Adrenal gland (tissue), 12 donors: Measurements from ENCODE around the gene CNOT8. TPM values are rescaled to one million over a fixed set of nuclear protein-coding genes. Genes with fewer than 3 reads are reported as not detected.

Experiments
- DNase-seq, 7 donors: peaks; one replicate each; pipeline ENCODE4 v3.0.0-alpha.2; 2019 to 2020
- H3K27ac ChIP-seq, 5 donors: fragments of 200-600 bp; sonication (generic) in 4 of 5; 1 replicate in 3 of 5; 2 replicates in 2 of 5; pipeline versions ENCODE4 v1.5.1 to v1.8.0; 2016 to 2020; ENCODE audit warnings: mild to moderate bottlenecking in 1 of 5
- H3K27me3 ChIP-seq: fragments of 200-600 bp; 2 replicates; pipeline ENCODE4 v1.8.0; 2021
- H3K36me3 ChIP-seq, 2 donors: fragments of 200-600 bp; replicated peaks in 1 of 2; 1 replicate in 1 of 2; 2 replicates in 1 of 2; pipeline versions ENCODE4 v1.5.1 to v1.8.0; 2018 to 2022
- H3K4me1 ChIP-seq, 2 donors: fragments of 200-600 bp; replicated peaks in 1 of 2; 1 replicate in 1 of 2; 2 replicates in 1 of 2; pipeline versions ENCODE4 v1.5.1 to v1.8.0; 2018 to 2021
- H3K4me3 ChIP-seq, 4 donors: fragments of 200-600 bp; sonication (generic) in 3 of 4; one replicate each; pipeline ENCODE4 v1.5.1; 2016 to 2018
- H3K9me3 ChIP-seq, 3 donors: fragments of 200-600 bp; sonication (generic) in 1 of 3; replicated peaks in 1 of 3; 1 replicate in 2 of 3; 2 replicates in 1 of 3; pipeline versions ENCODE4 v1.5.1 to v1.8.0; 2016 to 2021
- POLR2A ChIP-seq, 2 donors: fragments of 450-650 bp; IDR thresholded peaks; one replicate each; pipeline ENCODE4 v1.6.1; 2017; ENCODE audit warnings: antibody characterized with exemption in 2 of 2, mild to moderate bottlenecking in 2 of 2, moderate library complexity in 1 of 2
- WGBS, 4 donors: extraction: QIAGEN DNeasy Blood & Tissue Kit in 2 of 4; methylation state at CpG; one replicate each; pipeline versions ENCODE4 v1.1.5 to v1.1.7; 2013 to 2017; 5-methylcytosine and 5-hydroxymethylcytosine counted together
- intact Hi-C, 2 donors: fragments of 100-400 bp; cut with DNase I; formaldehyde crosslinking; loops; one replicate each; pipeline versions ENCODE4 v1.14.1 to v1.15.0; 2022 to 2023
- polyA plus RNA-seq, 3 donors: library from polyadenylated mRNA; stranded (reverse); fragments of 200-250 nt in 2 of 3; fragments of 350-450 nt in 1 of 3; fragmentation: Illumina TruSeq in 1 of 3; extraction: RNeasy Lipid Tissue Mini Kit (QIAGEN cat#74804) in 1 of 3; gene quantifications; one replicate each; pipeline ENCODE4 v1.2.3, GENCODE V29; 2013 to 2014
- total RNA-seq, 9 donors: library from RNA; depleted of rRNA in 4 of 9; stranded (reverse); fragments of >200 nt in 4 of 9; fragments of 120-200 nt in 1 of 9; fragmentation: NEBNext Ultra II Directional in 1 of 9; extraction: Animal tissue kit (Norgen Biotek cat#: 25700) in 1 of 9; gene quantifications; one replicate each; pipeline versions ENCODE4 v1.1.0 to v1.2.4, GENCODE V29; 2013 to 2023
- TF ChIP-seq, protein P1 (sequence below), 6 experiments: fragments of 450-650 bp in 4 of 6; fragments of 200-600 bp in 2 of 6; sonication (generic) in 1 of 6; IDR thresholded peaks; 1 replicate in 5 of 6; 2 replicates in 1 of 6; pipeline versions ENCODE4 v1.5.1 to v1.8.0; 2016 to 2021; ENCODE audit warnings: antibody characterized with exemption in 6 of 6, mild to moderate bottlenecking in 2 of 6, moderate library complexity in 1 of 6
- donor health status: healthy with polysubstance abuse.
- donor health status: Bipolar disorder and iron deficiency.
- donor health status: DM: yes; HTN: yes; CAD: no.
- donor health status: DM: no; HTN: no; CAD: no.
- donor health status: DM: no; HTN: no; CAD: no.
- donor health status: DM: yes; HTN: yes; CAD: no.

Gene CNOT8
- total and polyA plus RNA-seq, 12 donors: 25.6 to 109 (median 67.6) TPM

DNA sequence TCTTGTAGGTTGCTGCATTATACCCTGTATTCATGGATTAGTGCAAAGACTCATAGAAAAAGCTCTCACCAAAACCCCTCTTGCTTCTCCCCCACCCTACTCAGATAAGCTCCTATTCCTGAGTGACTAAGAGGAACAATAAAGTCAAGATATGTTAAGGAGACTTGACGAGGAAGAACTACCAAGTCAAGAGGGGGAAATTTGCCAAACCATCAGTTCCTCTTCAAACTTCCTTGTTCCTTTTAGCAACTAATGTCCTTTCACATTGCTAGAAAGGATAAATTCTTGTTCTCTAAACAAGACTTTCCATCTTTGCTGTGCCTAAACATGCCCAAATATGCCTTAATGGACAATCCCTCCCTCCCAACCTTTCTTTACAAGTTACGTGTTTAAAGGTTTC is 27.0 kb downstream of the CNOT8 start:
- H3K4me3 ChIP-seq: no peak overlapping the region
- DNase-seq: no peak
- H3K4me1 ChIP-seq: no peaks in the 10 kb centered on the region
- WGBS, 4 donors: 81 to 90% (median 88%) methylated on average over 2 of the region's 2 CpGs
- TF ChIP-seq POLR2A (IDR thresholded peaks at IDR 0.05): no peak
- TF ChIP-seq, protein P1, sequence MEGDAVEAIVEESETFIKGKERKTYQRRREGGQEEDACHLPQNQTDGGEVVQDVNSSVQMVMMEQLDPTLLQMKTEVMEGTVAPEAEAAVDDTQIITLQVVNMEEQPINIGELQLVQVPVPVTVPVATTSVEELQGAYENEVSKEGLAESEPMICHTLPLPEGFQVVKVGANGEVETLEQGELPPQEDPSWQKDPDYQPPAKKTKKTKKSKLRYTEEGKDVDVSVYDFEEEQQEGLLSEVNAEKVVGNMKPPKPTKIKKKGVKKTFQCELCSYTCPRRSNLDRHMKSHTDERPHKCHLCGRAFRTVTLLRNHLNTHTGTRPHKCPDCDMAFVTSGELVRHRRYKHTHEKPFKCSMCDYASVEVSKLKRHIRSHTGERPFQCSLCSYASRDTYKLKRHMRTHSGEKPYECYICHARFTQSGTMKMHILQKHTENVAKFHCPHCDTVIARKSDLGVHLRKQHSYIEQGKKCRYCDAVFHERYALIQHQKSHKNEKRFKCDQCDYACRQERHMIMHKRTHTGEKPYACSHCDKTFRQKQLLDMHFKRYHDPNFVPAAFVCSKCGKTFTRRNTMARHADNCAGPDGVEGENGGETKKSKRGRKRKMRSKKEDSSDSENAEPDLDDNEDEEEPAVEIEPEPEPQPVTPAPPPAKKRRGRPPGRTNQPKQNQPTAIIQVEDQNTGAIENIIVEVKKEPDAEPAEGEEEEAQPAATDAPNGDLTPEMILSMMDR (IDR thresholded peaks at IDR 0.05): no peak
- no peak overlapping the region for H3K27ac ChIP-seq
- intact Hi-C loops: no loop called here
- peaks cover 0 to 40% of the 10 kb centered on the region in 2 donors for H3K36me3 ChIP-seq
- no peaks in the 10 kb centered on the region for H3K27me3 ChIP-seq
- peaks cover 0 to 11% (median 0%) of the 10 kb centered on the region in 3 donors for H3K9me3 ChIP-seq

DNA sequence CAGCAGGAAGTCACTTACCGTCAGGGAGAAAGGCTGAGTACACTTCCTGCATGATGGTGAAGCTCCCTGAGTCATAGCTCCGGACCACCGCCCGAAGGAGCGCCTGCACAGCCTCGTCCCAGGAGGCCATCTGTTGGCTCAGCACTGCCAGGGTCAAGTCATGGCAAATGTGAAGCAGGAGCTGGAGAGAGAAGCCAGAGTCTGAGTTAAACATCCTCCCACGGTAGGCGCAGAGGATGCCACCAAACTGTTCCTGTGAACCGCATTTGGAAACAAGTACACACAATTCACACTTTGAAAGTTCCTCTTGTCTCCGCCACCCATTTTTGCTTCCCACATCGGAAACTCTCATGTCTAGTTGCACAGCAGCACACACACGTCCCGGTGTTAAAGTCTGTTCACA is 33.9 kb downstream of the CNOT8 start:
- intact Hi-C loops: no loop called here
- no peak overlapping the region for H3K27ac ChIP-seq
- H3K27me3 ChIP-seq: no peaks in the 10 kb centered on the region
- H3K4me3 ChIP-seq: no peak overlapping the region
- H3K36me3 ChIP-seq: peaks cover 0 to 79% of the 10 kb centered on the region in 2 donors
- H3K9me3 ChIP-seq: no peaks in the 10 kb centered on the region
- 78 to 85% (median 83%) methylated on average over 6 to 13 of the region's 13 CpGs for WGBS, 4 donors
- no peak for TF ChIP-seq POLR2A (IDR thresholded peaks at IDR 0.05)
- TF ChIP-seq, protein P1 (IDR thresholded peaks at IDR 0.05): no peak
- no peaks in the 10 kb centered on the region for H3K4me1 ChIP-seq
- DNase-seq: no peak

DNA sequence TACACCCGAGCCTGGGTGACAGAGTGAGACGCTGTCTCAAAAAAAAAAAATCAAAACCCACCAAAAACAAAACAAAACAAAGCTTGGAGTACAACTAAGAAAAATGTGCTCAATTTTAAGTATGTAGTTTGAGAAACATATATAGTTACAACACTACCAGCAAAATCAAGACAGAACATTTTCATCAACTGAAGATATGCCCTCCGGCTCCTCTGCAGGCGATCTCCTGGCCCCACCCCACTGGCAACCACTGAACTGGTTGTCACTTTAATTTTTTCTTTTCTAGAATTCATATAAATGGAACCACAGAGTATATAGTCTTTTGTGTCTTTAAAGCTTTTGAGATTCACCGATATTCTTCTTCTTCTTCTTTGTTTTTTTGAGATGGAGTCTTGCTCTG is 35.0 kb downstream of the CNOT8 start:
- 80 to 88% (median 86%) methylated on average over 5 of the region's 5 CpGs for WGBS, 4 donors
- no peak overlapping the region for H3K27ac ChIP-seq
- no peaks in the 10 kb centered on the region for H3K27me3 ChIP-seq
- no peak overlapping the region for H3K4me3 ChIP-seq
- H3K9me3 ChIP-seq: no peaks in the 10 kb centered on the region
- no peaks in the 10 kb centered on the region for H3K4me1 ChIP-seq
- no peak for DNase-seq
- peaks cover 0 to 79% of the 10 kb centered on the region in 2 donors for H3K36me3 ChIP-seq
- intact Hi-C loops: no loop called here
- TF ChIP-seq, protein P1 (IDR thresholded peaks at IDR 0.05): no peak
- TF ChIP-seq POLR2A (IDR thresholded peaks at IDR 0.05): no peak

DNA sequence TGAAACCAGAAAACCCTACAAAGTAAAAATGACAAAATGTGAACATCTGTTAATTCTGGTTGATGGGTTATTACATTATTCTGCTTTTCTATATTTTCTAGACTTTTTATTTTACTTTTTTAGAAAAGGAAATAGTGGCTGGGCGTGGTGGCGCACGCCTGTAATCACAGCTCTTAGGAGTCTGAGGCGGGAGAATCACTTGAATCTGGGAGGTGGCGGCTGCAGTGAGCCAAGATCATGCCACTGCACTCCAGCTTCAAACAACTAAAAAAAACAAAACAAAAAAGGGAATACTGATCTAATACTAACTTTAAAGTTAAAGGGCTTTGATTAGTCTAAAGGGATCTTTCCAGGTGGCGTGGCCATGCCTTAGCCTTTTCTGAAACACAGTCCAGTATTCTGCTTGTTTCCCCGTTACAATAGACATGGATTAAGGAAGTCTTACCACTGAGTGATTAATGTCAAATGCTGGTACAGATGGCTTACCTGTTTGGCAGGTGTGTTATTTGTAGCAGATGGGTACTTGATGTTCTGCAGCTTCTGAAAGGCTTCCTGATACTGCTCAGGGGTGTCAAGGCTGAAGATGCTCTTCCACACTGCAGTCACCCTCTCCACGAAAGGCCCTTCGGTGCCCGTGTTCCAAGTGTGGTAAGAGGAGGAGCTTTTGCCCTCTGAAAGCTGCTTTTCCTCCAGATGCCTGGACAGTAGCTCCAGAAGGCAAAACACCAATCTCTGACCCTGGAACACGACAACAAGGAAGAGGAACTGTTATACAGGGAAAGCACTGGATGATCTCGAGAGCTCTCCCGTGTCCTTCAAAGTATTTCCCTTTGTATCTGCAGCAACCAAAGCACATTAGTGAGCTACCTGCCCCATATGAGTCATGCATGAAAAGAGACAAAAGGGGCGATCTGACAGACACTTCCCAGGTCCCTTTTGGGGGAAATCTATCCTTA is 37.5 kb downstream of the CNOT8 start:
- Histone ChIP-seq H3K9me3 (no peaks in the 10 kb centered on the region), H3K4me3 (no peak overlapping the region), H3K27ac (no peak overlapping the region), H3K36me3 (peaks cover 0 to 72% of the 10 kb centered on the region in 2 donors), H3K27me3 (no peaks in the 10 kb centered on the region), H3K4me1 (no peaks in the 10 kb centered on the region)
- WGBS, 4 donors: 78 to 88% (median 84%) methylated on average over 14 of the region's 14 CpGs
- no peak for DNase-seq
- intact Hi-C loops: no loop called here
- TF ChIP-seq, protein P1 (IDR thresholded peaks at IDR 0.05): no peak
- TF ChIP-seq POLR2A (IDR thresholded peaks at IDR 0.05): no peak
